SH-SY5Y (cell line): ENCODE data around the gene PCGF3.

ENCODE experiments used
- GATA2 ChIP-seq: IDR thresholded peaks from 2 replicates; pipeline ENCODE4 v1.6.1; 2011; ENCODE audit warnings: mild to moderate bottlenecking, low read depth, low read length
- GATA3 ChIP-seq: IDR thresholded peaks from 2 replicates; pipeline ENCODE4 v1.6.1; 2011; ENCODE audit warnings: low read depth, mild to moderate bottlenecking, low read length, moderate library complexity

- TF ChIP-seq GATA2, result no peak
- no peak for TF ChIP-seq GATA3
Measured at GRCh38 chr4:788006-788635, 82.5 kb downstream of the PCGF3 start.
